Omental fat pad (tissue), 4 donors: Measurements from ENCODE around the gene EDEM1. TPM values are rescaled to one million over a fixed set of nuclear protein-coding genes. Genes with fewer than 3 reads are reported as not detected.

Experiments used
- ATAC-seq: fragments of 150-250 bp; one replicate; pipeline ENCODE4 v1.9.1; 2016; ENCODE audit warnings: mild to moderate bottlenecking, moderate library complexity; ENCODE audit not compliant: low FRiP score
- DNase-seq: peaks from one replicate; pipeline ENCODE4 v3.0.0-alpha.2; 2019; ENCODE audit warnings: low spot score
- CTCF ChIP-seq, 3 donors: fragments of 450-650 bp; IDR thresholded peaks; one replicate each; pipeline ENCODE4 v1.5.1; 2016 to 2017; ENCODE audit warnings: antibody characterized with exemption in 3 of 3, mild to moderate bottlenecking in 3 of 3, moderate library complexity in 2 of 3
- total RNA-seq, 4 donors: library from RNA; depleted of rRNA; stranded (reverse); fragments of >200 nt; gene quantifications; one replicate each; pipeline ENCODE4 v1.1.0, GENCODE V29; 2016

Gene EDEM1
- 10 to 100 TPM; 32.7 to 69.4 (median 49.9) TPM for total RNA-seq

DNA sequence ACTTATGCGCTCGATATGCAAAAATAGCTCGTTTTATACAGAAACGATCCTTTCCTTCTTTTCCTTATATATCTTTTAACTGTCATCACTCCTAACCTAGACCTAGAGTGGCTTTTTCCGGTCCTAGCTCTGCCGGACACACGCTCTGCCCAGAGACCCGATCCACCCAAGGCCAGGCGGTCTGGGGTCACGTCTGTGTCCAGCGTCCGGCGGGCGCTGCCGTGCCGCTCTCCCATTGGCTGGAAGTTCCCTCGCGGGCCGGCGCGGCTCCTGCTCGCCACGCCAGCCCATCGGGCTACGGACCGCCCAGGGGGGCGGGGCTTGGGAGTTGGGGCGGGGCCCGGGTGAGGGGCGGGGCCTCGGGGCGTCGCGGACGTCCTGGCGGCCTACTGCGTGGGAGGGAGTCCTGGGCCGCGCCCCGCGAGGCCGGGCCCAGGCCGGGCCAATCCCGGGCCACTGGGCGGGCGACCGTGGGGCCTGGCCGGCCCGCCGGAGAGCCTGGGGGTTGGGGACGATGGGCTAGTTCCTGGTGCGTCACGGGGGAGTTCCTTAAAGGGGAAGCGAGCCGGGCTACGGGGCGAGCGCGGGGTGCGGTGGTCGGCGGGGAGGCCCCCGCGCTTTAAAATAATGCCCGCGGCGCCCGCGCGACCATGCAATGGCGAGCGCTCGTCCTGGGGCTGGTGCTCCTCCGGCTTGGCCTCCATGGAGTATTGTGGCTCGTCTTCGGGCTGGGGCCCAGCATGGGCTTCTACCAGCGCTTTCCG lies at the start of gene EDEM1:
TSS of gene EDEM1 (plus strand) at position 552 of the 764 bp plus-strand sequence. CDS start at position 651, 99 bp downstream.
- no peak for TF ChIP-seq CTCF (IDR thresholded peaks at IDR 0.05)
- peak; percentile 64 for DNase-seq
- peak; percentile 97 for ATAC-seq

DNA sequence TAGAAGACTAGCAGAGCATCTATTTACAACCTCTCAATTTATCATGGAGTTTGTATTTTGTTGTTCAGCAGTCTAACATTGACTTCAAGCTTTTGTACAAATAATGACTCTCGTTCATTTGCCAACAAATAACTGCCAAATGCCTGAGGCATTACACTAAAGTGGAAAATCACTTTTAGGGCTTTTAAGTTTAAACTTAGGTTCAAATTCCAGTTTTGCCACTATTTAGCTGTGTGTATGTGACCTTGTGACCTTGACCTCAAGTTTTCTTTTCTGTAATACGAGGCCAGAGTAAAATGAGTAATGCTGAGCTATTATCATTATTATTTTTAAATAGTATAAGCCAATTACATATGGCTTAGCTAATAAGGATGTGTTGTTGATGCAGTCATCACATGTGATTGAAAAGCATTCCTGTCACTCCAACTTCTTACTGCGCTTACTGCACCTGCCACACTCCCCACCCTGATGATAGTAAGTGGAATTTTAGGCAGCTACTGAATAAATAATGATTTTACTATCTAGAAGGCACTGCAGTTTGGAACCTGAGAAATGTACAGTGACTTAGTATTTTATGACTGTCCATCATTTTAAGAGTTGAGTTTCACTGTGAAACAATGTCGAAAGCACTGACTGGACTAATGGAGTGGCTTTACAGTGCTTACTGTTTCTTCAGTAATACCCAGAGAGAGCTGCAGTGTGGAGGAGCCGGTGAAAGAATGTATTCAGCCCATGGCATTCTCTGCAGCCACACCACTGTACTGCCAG lies 49.1 kb upstream of the EDEM1 start:
- DNase-seq (no peak), ATAC-seq (peak; percentile 47)
- TF ChIP-seq CTCF (IDR thresholded peaks at IDR 0.05): no peak

- TF ChIP-seq CTCF (IDR thresholded peaks at IDR 0.05): no peak
- ATAC-seq (no peak), DNase-seq (no peak)
Observed at GRCh38 chr3:5140230-5140621, 47.3 kb upstream of the EDEM1 start.

- DNase-seq: no peak
- TF ChIP-seq CTCF (IDR thresholded peaks at IDR 0.05): no peak
- ATAC-seq: no peak
Observed at GRCh38 chr3:5140839-5141238, 46.7 kb upstream of the EDEM1 start.

- DNase-seq (no peak), ATAC-seq (no peak)
- no peak for TF ChIP-seq CTCF (IDR thresholded peaks at IDR 0.05)
Observed at GRCh38 chr3:5141760-5142159, 45.7 kb upstream of the EDEM1 start.

GRCh38 chr3:5143464-5143863 lies 44.0 kb upstream of the EDEM1 start:
- DNase-seq (no peak), ATAC-seq (no peak)
- TF ChIP-seq CTCF (IDR thresholded peaks at IDR 0.05): no peak
